SK-MEL-5 (cell line): ENCODE measurements around the gene POLR1A. TPM values are rescaled to one million over a fixed set of nuclear protein-coding genes. Genes with fewer than 3 reads are reported as not detected.

Source experiments
- DNase-seq: peaks from one replicate; pipeline ENCODE4 v3.0.0-alpha.2; 2016; ENCODE audit warnings: low read depth, low spot score
- in situ Hi-C: cut with HindIII; loops from 2 replicates; pipeline ENCODE4 v1.10.0; 2016; ENCODE audit warnings: low sequenced_read_pairs, high pct_unique_total_duplicates, low pct_unique_long_range_greater_than_20kb
- small RNA-seq, 2 experiments: library from RNA; depleted of rRNA; stranded (forward); fragments of <200 nt; gene quantifications; one replicate each; pipeline ENCODE3, GENCODE V24; 2014
- total RNA-seq: library from RNA; depleted of rRNA; stranded (reverse); fragments of >200 nt; shearing (Covaris generic); gene quantifications from 2 replicates; pipeline ENCODE4 v1.2.3, GENCODE V29; 2014; rRNA removed

POLR1A gene
- total RNA-seq, 1 experiment from 2014 or later = 26.3 TPM

DNA sequence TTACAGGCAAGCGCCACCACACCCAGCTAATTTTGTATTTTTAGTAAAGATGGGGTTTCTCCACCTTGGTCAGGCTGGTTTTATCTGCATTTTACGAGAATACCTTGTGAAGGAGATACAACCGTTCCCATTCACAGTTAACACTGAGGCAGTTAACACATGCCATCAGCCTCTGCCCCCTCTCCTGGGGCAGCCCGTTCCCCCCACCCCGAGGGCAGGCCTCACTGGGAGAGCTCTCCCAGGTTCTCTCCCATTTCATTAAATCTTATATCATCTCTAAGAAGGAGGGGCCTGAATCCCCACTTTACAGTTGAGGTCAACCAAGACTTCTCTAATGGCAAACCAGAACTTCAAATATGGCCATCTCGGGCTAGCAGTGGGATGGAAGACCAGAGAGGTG lies 121.9 kb downstream of the POLR1A start:
- no peak for DNase-seq
- in situ Hi-C loops = no loop called here

DNA sequence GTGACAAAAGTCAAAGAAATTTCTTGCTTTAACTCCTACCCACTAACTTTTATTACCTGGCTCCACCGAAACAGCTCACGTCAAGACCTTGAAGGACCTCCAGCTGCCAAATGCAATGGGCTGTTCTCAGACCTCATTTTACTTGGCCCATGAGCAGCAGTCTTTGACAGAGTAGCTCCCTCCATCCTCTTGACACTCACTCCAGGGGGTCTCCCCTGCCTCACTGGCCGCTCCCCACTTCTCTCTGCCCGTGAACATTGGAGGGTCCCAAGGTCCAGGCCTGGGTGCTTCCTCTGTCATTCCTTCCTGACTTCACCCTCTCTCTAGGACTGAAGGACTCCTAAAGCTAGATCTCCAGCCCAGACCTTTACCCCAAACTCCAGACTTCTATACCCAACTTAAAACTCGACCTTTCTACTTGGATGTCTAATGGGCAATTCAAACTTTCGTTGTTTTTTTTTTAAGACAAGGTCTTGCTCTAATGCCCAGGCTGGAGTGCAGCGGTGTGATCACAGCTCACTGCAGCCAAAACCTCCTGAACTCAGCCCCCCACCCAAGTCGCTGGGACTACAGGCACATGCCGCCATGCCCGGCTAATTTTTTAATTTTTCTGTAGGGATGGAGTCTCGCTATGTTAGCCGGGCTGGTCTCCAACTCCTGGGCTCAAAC lies 124.0 kb downstream of the POLR1A start:
- DNase-seq = no peak
- in situ Hi-C loops = no loop called here

DNA sequence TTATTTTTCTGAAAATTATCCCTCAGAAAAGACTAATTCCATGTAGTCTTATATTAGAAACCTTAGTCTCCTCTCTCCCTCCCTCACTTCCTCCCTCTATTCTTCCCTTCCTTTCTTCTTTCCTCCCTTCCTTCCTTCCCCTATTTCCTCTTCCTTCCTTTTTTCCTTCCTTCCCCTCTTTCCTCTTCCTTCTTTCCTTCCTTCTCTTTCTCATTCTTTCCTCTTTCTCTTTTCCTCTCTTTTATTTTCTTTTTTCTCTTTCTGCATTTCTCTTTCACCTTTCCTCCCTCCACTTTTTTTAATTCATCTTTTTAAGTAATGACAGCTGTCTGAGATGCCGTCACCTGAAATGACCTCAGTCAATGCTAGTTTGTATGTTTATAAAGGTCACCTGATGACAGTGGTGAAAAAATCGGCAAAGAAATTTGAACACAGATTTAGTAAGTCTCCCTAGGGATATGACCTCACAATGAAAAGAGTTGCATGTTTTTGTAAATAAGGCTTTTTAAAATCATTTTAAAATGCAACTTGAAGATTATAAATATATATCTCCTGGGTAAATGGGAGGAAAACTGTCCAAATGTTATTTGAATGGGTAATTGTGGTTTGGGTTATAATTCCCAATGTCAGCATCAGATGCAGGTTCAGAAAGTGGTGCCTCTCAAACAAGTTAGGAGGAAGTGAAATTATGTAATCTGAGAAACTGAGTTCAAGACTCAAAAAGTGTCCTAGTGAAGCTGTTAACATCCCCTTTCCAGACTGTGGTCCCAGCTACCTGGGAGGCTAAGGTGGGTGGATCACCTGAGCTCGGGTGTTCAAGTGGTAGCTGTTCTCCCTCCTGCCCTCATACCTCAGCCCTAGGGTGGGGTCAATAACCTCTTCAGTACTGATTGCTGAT lies 126.6 kb downstream of the POLR1A start:
- in situ Hi-C loops = no loop called here
- no peak for DNase-seq

DNA sequence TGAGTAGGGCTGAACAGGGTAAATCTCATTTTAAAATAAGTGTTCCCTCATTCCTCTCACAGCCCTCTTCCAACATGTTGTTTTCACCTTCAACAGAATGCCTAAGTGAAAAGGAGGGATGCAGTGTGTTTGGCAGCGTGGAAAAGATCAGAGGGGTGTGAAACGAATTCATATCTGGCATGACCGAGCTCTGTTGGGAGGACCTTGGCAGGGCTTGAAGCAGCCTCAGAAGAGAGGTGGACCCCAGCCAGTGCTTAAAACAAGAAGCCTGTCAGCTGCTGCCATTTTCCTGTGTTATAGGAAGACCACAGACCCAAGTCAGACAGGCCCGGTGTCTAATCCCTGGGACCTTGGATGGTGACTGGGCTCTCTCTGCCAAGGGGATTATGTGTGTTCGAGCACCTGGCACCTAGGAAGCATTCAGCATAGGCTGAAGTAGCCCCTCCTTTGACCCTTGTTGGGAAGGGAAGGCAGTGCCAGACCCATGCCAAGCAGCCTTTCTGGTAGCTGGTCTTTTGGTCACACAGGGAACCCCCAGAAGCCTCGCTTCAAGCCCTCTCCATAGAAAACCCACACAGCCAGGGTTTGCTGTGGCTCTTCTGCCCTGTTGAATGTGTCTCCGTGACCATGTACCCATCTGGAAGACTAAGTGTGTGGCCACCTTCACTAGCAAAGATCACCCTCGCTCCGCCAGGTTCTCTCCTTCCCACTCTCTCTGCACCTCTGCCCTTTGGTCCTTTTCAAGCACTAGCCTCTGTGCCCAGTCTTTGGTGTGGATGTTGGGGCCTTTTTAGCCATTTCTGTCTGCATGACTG lies 129.4 kb downstream of the POLR1A start:
- in situ Hi-C loops = no loop called here

DNA sequence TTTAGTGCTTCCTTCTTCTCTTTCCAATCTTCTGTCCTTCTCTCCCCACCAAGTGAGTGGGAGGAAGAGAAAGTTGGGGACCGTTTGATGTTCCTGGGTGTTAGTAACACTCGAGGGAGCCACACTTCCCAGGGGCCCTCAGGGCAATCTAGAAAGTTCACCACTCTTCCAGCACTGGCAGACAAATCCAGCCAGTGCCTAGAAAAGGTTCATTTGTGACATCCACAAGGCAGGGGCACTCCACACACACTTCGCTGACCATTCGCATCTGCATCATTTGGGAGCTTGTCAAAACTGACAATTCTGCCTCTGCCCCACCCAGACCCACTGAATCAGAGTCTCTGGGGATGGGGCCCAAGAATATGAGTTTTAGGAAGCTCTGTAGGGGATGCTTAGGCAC lies 130.1 kb downstream of the POLR1A start:
- no peak for DNase-seq
- in situ Hi-C loops = no loop called here

More for the DNA sequence above, 129.4 kb downstream of the POLR1A start:
- no peak for DNase-seq

DNA sequence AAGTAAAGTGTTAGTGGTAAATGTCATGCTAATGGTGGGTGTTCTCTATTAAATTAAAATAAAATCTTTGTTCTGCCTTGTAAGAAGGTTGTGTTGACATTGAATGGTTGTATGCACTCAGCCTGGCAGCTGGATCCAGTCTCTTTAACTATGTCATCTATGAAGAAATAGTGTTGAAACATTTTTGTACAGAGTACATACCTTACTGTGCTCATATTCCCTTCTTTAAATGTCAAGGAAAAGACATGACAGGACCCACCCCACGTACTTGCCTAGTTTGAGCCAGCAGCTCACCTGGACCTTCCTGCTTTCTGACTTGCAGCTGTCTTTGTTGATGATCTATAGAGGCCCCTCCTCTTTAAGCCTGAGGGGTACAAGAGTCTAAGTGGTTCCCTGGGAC lies 131.3 kb downstream of the POLR1A start:
- no peak for DNase-seq
- in situ Hi-C loops = no loop called here

DNA sequence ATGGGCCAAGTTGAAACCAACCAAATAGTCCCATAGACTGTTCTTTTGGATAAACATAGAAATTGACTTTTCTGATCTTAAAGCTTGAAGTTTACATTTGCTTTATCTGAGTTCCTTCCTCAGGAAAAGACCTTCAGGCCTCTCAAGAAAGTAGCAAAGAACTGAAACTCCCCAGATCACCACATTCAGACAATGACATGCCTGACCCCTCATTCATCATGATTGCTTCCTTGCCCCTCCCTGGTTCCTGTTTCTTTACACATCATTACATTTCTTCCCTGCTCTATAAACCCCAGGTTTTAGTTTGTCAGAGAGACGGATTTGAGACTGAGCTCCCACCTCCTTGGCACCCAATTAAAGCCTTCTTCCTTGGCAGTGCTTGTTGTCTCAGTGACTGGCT lies 133.3 kb downstream of the POLR1A start:
- in situ Hi-C loops = no loop called here
- no peak for DNase-seq

DNA sequence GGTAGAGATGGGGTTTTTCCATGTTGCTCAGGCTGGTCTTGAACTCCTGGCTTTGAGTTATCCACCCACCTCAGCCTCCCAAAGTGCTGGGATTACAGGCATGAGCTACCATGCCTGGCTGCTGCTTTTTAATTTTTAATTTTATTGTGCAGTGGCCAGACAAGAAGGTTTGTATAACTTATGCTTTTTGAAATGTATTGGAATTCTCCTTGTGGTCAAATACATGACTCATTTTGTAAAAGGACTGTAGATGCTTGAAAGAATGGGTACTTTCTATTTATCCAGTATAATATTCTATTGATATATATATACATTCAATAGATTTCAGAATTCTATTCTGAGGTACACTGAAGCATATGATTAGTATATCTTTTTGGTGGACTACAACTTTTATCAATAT lies 134.3 kb downstream of the POLR1A start:
- no peak for DNase-seq
- in situ Hi-C loops = no loop called here

Small RNAs within 50 kb of the gene (small RNA-seq; reads per million reads assigned to genes)
- 686 to 864 reads per million in 2 experiments for gene SNORD94

Other genes starting within 250 kb of the POLR1A start
- 70.8 and 71.0 TPM in 2 replicates for gene ST3GAL5, start 216.9 kb downstream of the POLR1A start, total RNA-seq
- gene PTCD3, start 349 bp upstream of the POLR1A start, total RNA-seq = 238 and 268 TPM in 2 replicates
- gene IMMT, start 89.6 kb upstream of the POLR1A start, total RNA-seq = 116 and 145 TPM in 2 replicates
- 186 and 193 TPM in 2 replicates for gene MRPL35, start 93.6 kb upstream of the POLR1A start, total RNA-seq
- 1.0 and 2.0 TPM in 2 replicates for gene REEP1, start 231.7 kb upstream of the POLR1A start, total RNA-seq